HUES48 (cell line): ENCODE data around the gene ZCCHC14.

Experiments used
- H3K27ac ChIP-seq: one replicate; pipeline ENCODE4 v1.7.0; 2013; ENCODE audit warnings: low read depth, low read length, inconsistent platforms
- H3K27me3 ChIP-seq: 2 replicates; pipeline ENCODE4 v1.6.1; 2013; ENCODE audit warnings: mild to moderate bottlenecking, low read length; ENCODE audit not compliant: control insufficient read depth, insufficient read depth
- H3K36me3 ChIP-seq: 2 replicates; pipeline ENCODE4 v1.6.1; 2013; ENCODE audit warnings: low read length; ENCODE audit not compliant: control insufficient read depth, insufficient read depth
- H3K4me1 ChIP-seq: 2 replicates; pipeline ENCODE4 v1.6.1; 2013; ENCODE audit warnings: mild to moderate bottlenecking, low read length; ENCODE audit not compliant: control insufficient read depth, insufficient read depth
- H3K4me3 ChIP-seq: 2 replicates; pipeline ENCODE4 v1.5.1; 2013; ENCODE audit warnings: mild to moderate bottlenecking, low read depth, low read length
- H3K9ac ChIP-seq: 2 replicates; pipeline ENCODE4 v1.6.1; 2013; ENCODE audit warnings: mild to moderate bottlenecking, low read depth, low read length, moderate library complexity
- H3K9me3 ChIP-seq: 2 replicates; pipeline ENCODE4 v1.6.1; 2013; ENCODE audit warnings: low read length; ENCODE audit not compliant: control insufficient read depth, insufficient read depth

ZCCHC14 gene

DNA sequence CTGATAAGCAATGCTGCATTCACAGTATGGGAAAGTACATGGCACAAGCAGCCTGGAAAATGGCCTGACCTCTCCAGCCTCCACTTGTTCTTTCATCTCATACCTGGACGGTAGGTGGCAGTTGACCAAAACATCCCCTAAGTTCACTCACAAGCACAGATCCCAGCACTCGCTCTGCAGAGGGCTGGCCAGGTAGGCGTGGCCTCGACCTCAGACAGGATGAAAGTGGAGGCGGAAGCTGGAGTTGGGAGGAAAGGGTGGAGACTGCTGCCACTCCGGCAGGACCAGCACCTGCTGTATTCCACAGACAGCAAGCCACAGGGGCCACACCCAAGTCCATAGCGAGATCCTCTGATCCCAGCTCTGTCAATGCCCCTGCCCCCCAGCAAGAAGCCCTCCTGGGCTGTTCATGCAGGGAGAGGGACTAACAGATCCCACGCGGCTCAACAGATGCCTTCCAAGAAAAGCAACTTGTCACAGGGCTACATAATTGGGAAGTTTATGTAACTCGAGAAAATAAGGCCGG is 31.3 kb downstream of the ZCCHC14 start:
- Histone ChIP-seq H3K9ac (no peak overlapping the region), H3K27ac (peak overlapping the region; percentile 53), H3K4me3 (peak overlapping the region; percentile 39; the same call in 1 of the 2 replicates)

DNA sequence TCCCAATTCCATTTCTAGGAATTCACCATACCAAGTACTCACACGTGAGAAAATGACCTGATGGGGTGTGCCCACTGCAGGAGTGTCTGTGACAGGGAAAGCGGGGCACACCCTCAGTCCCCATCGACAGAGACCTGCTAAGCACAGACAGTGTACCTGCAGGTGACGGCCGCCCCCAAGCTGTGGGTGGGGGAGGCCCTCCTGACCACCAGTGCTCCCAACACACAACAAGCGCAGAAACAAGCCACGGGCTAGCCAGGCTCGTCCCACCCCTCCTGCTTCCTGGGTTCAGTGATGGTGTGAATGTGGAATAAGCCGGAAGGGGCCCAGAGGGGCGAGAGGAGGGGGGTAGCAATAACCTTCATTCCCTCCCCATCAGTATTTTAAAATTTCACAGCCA is 31.9 kb downstream of the ZCCHC14 start:
- H3K9me3 ChIP-seq: no peaks in the 10 kb centered on the region
- no peak overlapping the region for H3K4me3 ChIP-seq
- peaks cover 31% of the 10 kb centered on the region for H3K36me3 ChIP-seq
- H3K4me1 ChIP-seq: peaks cover 16% of the 10 kb centered on the region
- H3K9ac ChIP-seq: no peak overlapping the region
- H3K27ac ChIP-seq: no peak overlapping the region
- H3K27me3 ChIP-seq: no peaks in the 10 kb centered on the region

More for the DNA sequence above, 31.3 kb downstream of the ZCCHC14 start:
- no peaks in the 10 kb centered on the region for H3K27me3 ChIP-seq
- H3K9me3 ChIP-seq: no peaks in the 10 kb centered on the region
- peaks cover 29% of the 10 kb centered on the region for H3K36me3 ChIP-seq
- H3K4me1 ChIP-seq: peaks cover 17% of the 10 kb centered on the region

DNA sequence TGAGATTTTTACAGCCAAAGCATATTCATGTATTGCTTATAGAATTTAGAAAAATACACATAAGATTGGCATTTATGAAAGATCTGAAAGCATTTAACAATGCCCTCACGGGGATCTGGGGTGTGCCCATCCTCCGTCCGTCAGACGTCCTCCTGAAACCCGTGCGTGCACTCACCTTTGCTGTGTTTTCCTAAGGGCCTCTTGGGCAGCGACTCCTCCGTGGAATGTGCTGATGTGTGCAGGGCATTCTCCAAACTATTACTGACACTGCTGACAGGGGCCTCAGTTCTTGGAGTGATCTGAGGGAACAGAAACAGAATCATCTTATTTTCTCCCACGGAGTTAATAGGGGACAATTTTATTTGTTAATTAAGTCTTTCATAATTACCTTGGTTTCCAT is 33.0 kb downstream of the ZCCHC14 start:
- Histone ChIP-seq H3K9ac (no peak overlapping the region), H3K27ac (no peak overlapping the region), H3K27me3 (no peaks in the 10 kb centered on the region), H3K36me3 (peaks cover 35% of the 10 kb centered on the region), H3K4me1 (peaks cover 12% of the 10 kb centered on the region), H3K4me3 (no peak overlapping the region), H3K9me3 (no peaks in the 10 kb centered on the region)

DNA sequence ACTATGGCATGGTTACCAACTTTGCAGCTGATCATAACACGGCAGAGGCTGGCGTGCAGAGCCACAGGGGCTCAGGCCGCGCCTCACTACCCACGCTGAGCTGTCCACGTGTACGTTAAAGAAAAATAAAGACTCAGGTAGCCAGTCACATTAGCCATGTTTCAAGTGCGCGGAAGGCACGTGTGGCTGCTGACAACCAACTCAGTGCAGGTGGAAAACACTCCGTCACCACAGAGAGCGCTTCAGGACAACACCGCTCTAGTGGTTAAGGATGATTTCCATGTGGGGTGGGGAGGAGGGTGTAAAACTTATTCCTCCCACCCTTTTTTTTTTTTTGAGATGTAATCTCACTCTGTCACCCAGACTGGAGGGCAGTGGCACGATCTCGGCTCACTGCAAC is 33.8 kb downstream of the ZCCHC14 start:
- Histone ChIP-seq H3K36me3 (peaks cover 35% of the 10 kb centered on the region), H3K4me3 (no peak overlapping the region), H3K4me1 (peaks cover 12% of the 10 kb centered on the region), H3K27me3 (no peaks in the 10 kb centered on the region), H3K27ac (no peak overlapping the region), H3K9ac (no peak overlapping the region), H3K9me3 (no peaks in the 10 kb centered on the region)

DNA sequence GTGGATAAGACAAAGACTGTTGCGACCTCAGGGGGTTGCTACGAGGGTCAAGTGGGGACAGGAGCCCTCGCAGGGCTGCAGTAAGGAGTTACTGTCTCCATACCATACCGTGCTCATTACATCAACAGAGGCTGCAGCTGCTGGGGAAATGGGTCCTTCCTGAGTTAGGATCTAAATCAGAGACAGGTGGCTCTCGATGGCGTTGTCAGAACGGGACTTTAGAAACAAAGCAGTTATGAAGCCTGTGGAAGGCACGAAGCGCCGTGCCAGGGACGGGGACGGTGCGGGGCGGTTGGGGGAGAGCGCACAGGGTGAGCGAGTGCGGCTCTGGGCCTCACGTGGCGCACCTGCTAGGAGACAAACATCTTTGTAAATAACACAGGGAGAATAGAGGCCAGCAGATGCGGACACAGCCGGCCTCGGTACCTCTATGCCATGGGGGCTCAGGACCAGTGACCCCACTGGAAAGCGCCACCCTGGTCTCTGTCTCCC is 34.4 kb downstream of the ZCCHC14 start:
- H3K27ac ChIP-seq: no peak overlapping the region

DNA sequence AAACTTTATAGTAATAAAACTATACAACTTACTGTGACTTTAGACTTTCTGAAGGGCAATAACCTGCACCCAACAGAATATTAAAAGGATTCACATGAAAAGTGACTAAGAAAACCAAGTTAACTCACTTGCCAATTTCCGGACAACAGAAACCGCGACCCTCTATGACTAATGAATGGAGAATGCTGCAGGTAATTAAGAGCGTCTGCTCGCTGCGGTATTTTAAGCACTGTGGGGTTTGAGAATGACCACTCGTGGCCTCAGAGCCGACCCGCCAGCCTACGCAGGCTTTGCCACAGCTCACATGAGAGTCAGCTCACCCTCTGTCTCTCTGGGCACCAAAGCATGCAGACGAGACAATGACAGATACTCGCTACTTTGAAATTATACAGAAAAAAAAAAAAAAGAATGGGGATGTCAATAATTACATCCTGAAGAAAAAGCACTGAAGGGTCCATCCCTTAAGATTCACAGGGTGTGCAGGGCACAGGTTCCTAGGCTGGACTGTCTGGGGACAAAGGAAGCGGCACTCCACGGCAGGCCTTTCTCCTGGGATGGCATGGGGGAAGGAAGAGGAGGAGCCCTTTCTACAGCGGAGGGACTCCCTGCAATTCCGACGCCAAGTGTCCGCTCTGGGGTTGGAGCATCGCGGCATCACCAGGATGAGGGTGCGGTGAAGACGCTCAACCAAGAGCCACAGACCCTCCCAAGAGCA is 35.0 kb downstream of the ZCCHC14 start:
- no peaks in the 10 kb centered on the region for H3K27me3 ChIP-seq

More for the DNA sequence above, 34.4 kb downstream of the ZCCHC14 start:
- H3K4me1 ChIP-seq: peaks cover 12% of the 10 kb centered on the region
- no peaks in the 10 kb centered on the region for H3K27me3 ChIP-seq
- H3K9ac ChIP-seq: no peak overlapping the region
- no peaks in the 10 kb centered on the region for H3K9me3 ChIP-seq
- H3K4me3 ChIP-seq: no peak overlapping the region
- peaks cover 35% of the 10 kb centered on the region for H3K36me3 ChIP-seq

DNA sequence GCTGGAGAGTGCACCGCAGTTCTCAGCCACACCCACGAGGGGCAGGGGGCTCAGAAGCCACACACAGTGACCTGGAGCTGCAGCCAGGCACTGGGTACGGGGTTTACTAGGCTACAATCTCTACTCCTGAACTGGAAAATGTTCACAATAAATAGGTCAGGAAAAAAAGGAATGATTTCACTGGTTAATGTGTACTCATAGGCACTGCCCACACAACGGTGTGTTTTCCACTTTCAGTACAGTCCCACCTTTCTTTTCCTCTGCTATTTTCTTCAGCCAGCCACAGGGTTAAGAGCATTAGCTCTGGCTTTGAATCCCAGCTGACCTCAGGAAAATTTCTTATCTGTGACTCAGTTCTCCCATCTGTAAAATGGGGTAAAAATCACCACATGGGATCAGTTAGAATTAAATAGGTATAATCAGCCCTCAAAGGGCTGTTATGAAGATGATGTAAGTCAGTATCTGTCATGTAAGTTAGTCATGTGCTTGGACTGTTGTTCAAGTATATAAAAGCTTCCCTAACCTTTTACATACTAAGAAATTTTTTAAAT is 35.7 kb downstream of the ZCCHC14 start:
- Histone ChIP-seq H3K4me1 (peaks cover 12% of the 10 kb centered on the region), H3K9me3 (no peaks in the 10 kb centered on the region), H3K27me3 (no peaks in the 10 kb centered on the region), H3K36me3 (peaks cover 44% of the 10 kb centered on the region), H3K27ac (peak overlapping the region; percentile 38), H3K4me3 (no peak overlapping the region), H3K9ac (no peak overlapping the region)

More for the DNA sequence above, 35.0 kb downstream of the ZCCHC14 start:
- H3K9me3 ChIP-seq: no peaks in the 10 kb centered on the region
- peaks cover 37% of the 10 kb centered on the region for H3K36me3 ChIP-seq
- no peak overlapping the region for H3K9ac ChIP-seq
- no peak overlapping the region for H3K4me3 ChIP-seq
- H3K4me1 ChIP-seq: peaks cover 12% of the 10 kb centered on the region
- H3K27ac ChIP-seq: peak overlapping the region; percentile 38

DNA sequence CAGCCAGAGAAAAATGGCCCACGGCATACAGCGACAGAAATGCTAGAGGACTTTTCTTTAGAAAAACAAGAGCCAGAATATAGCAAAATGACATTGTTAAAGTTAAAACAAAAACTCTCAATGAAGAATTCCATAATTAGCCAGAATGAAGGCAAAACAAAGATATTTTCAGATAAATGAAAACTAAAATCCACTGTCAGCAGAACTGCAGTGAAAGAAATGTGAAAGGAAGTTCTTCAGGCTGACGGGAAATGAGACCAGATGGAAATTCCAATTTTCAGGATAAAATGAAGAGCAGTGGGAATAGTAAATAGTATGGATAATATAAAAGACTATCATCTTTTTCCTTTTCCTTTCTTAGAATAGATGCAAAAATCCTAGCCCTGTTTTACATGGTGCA is 38.4 kb downstream of the ZCCHC14 start:
- Histone ChIP-seq H3K4me1 (peaks cover 6% of the 10 kb centered on the region; the same call in 1 of the 2 replicates), H3K9me3 (no peaks in the 10 kb centered on the region), H3K4me3 (no peak overlapping the region), H3K36me3 (peaks cover 43% of the 10 kb centered on the region), H3K27me3 (no peaks in the 10 kb centered on the region), H3K27ac (no peak overlapping the region), H3K9ac (no peak overlapping the region)

DNA sequence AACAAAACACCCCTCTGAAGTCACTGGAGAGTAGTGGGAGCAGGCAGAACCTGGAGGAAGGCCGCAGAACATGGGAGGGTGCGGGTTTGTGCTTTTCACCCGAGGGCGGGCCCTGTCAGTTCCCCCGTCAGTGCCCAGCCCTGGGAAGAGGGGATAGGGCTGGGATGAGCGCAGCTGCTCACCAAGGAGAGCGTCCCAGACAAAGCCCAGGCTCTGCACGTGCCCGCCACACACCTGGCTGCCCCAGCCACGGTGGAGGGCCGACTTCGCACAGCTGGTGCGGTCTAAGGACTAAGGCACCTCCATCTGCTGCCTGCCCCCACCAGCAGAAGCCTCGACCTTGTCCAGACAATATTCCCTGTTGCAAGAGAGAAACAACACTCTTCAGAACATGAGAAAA is 39.5 kb downstream of the ZCCHC14 start:
- Histone ChIP-seq H3K4me1 (peaks cover 4% of the 10 kb centered on the region; the same call in 1 of the 2 replicates), H3K27ac (no peak overlapping the region), H3K4me3 (no peak overlapping the region), H3K36me3 (peaks cover 42% of the 10 kb centered on the region), H3K9ac (no peak overlapping the region), H3K27me3 (no peaks in the 10 kb centered on the region), H3K9me3 (no peaks in the 10 kb centered on the region)

DNA sequence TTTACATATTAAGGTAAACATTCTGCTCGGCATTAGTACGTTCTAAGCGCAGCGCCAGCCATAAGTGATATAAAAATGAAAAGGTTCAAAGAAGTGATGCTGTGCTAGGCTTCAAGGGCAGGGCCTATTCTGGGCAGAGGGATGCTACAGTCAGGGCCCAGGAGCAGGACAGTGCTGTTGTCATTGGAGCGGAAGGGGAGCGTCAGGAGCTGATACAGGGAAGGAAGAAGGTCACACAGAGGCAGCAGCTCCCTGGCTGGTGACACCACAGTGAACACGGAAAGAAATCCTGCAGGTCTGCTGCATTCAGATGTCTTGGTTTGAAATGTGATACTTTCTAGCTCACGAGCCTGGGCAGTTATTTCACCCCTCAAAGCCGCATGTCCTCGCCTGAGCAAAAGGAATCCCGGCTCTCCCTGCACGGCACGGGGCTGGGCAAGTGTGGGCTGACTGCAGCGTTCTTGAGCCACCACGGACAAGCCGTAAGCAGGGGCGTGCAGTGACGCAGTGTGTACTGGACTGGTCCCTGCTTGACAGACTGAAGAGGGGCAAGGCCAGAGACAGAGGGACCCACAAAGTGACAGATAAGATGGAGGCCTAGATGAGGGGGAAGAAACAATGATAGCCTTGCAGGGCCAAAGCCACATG is 41.1 kb downstream of the ZCCHC14 start:
- Histone ChIP-seq H3K9me3 (no peaks in the 10 kb centered on the region), H3K9ac (no peak overlapping the region), H3K4me3 (no peak overlapping the region), H3K4me1 (no peaks in the 10 kb centered on the region), H3K36me3 (peaks cover 45% of the 10 kb centered on the region), H3K27me3 (no peaks in the 10 kb centered on the region), H3K27ac (no peak overlapping the region)

DNA sequence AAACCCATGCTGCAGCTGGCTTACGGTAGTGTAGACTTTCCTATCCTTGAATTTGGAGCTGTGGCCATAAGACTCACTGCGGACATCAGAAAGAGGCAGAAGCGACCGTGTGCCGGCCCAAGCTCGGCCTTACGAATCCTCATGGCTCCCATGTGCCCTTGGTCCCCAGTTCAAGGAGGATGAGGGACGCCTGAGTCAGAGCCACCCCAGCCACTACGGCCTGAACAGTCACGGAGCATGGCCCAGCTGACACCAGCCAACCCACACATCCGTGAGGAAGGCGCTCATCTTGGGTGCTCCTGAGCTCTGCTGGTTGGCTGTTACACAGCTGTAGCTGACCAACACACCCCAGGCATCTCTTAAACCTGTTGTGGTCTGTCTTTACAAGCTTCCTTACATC is 44.0 kb downstream of the ZCCHC14 start:
- H3K36me3 ChIP-seq: peaks cover 49% of the 10 kb centered on the region
- 0 out of 2 replicates have a peak, but pooled peaks cover 2% of the 10 kb centered on the region for H3K9me3 ChIP-seq
- H3K4me3 ChIP-seq: no peak overlapping the region
- no peaks in the 10 kb centered on the region for H3K27me3 ChIP-seq
- no peaks in the 10 kb centered on the region for H3K4me1 ChIP-seq
- H3K9ac ChIP-seq: no peak overlapping the region
- H3K27ac ChIP-seq: no peak overlapping the region
